ENCODE data around the gene CECR2.

The CECR2 gene

GRCh38 chr22:17606496-17606895 lies 237.2 kb downstream of the CECR2 start:
- Histone ChIP-seq H3K4me3 (no peak overlapping the region), H4K20me1 (peaks cover 0 to 98% (median 38%) of the 10 kb centered on the region in 11 experiments; a peak in 14 of 22 replicates), H3K27ac (no peak overlapping the region), H3K9ac (no peak overlapping the region), H3K27me3 (no peaks in the 10 kb centered on the region), H3K9me3 (replicated peaks in 1 of 11) (no peaks in the 10 kb centered on the region), H3K4me1 (peaks cover 0 to 12% (median 7%) of the 10 kb centered on the region in 10 experiments; a peak in 6 of 20 replicates), H3K36me3 (peaks cover 57 to 100% (median 87%) of the 10 kb centered on the region in 11 experiments), H3K4me2 (no peak overlapping the region)
- TF ChIP-seq Cebpa-rat (IDR thresholded peaks at IDR 0.05): no peak

Data from BLaER1 treated with 17β-estradiol and CSF1 and Interleukin-3, amounts not matched to agents 10 nM and 100 nM (cell line).